GM12878 (cell line): ENCODE data around the gene VPS25. TPM values are rescaled to one million over a fixed set of nuclear protein-coding genes. Genes with fewer than 3 reads are reported as not detected.
A peak's percentile ranks its signal among the peaks of the same experiment; 100 is the strongest.

Experiments used
- ATAC-seq: fragments of 200-7000 bp; cut with Tn5 transposase; 3 replicates; pipeline ENCODE4 v1.9.1; 2020; ENCODE audit warnings: mild to moderate bottlenecking, moderate library complexity
- BruUV-seq: library from RNA; stranded (reverse); fragments of 400-500 nt; replicated peaks from 2 replicates; lab custom pipeline; 2021; lab: Mats Ljungman, UMichigan
- CTCF ChIA-PET: fragments of 300-600 bp; sonication (Branson Sonifier 250); formaldehyde crosslinking; extraction: SDS; loops from one replicate; lab custom pipeline; 2021; ENCODE audit warnings: inconsistent platforms; lab: Yijun Ruan, JAX
- POLR2A ChIA-PET: fragments of 350-600 bp; formaldehyde crosslinking; extraction: SDS; loops from one replicate; lab custom pipeline; 2021; ENCODE audit warnings: inconsistent platforms; lab: Charles Lee
- RAD21 ChIA-PET: fragments of 300-600 bp; sonication (Branson Sonifier 250); formaldehyde crosslinking; loops from one replicate; lab custom pipeline; 2023; ENCODE audit warnings: antibody characterized with exemption; ENCODE audit not compliant: unreplicated experiment; lab: Charles Lee
- SMC1A ChIA-PET: fragments of 300-600 bp; sonication (Branson Sonifier 250); formaldehyde crosslinking; loops from one replicate; lab custom pipeline; 2023; ENCODE audit not compliant: unreplicated experiment, uncharacterized antibody; lab: Charles Lee
- DNase-seq: peaks from one replicate; pipeline ENCODE4 v3.0.0-alpha.2; 2011; ENCODE audit warnings: low read depth, low spot score
- FAIRE-seq: peaks from 3 replicates; lab custom pipeline; 2011; peaks lifted over from hg19 to GRCh38; lab: Jason Lieb, UNC
- H2AFZ ChIP-seq: 2 replicates; pipeline ENCODE4 v1.6.0; 2011; ENCODE audit warnings: low read depth, low read length, control low read depth; ENCODE audit not compliant: control insufficient read depth
- H3K27ac ChIP-seq: 2 replicates; pipeline ENCODE4 v1.5.1; 2011; ENCODE audit warnings: control low read depth; ENCODE audit not compliant: control insufficient read depth, insufficient read depth
- H3K27me3 ChIP-seq, 2 experiments: replicated peaks in 1 of 2; 2 replicates each; pipeline versions ENCODE4 v1.6.0 to v1.6.1; 2011; ENCODE audit warnings: low read length in 1 of 2; ENCODE audit not compliant: control insufficient read depth in 2 of 2, insufficient read depth in 2 of 2
- H3K36me3 ChIP-seq, 2 experiments: 2 replicates each; pipeline ENCODE4 v1.5.1; 2011; ENCODE audit warnings: low read length in 1 of 2; ENCODE audit not compliant: control insufficient read depth in 2 of 2, insufficient read depth in 2 of 2
- H3K4me1 ChIP-seq: 2 replicates; pipeline ENCODE4 v1.6.1; 2011; ENCODE audit warnings: mild to moderate bottlenecking, low read length, moderate library complexity, mixed read lengths; ENCODE audit not compliant: control insufficient read depth, insufficient read depth
- H3K4me2 ChIP-seq: 2 replicates; pipeline ENCODE4 v1.6.0; 2011; ENCODE audit warnings: control low read depth; ENCODE audit not compliant: control insufficient read depth, insufficient read depth
- H3K4me3 ChIP-seq: fragments of 200-600 bp; sonication (generic); 2 replicates; pipeline ENCODE4 v1.5.1; 2016
- H3K79me2 ChIP-seq: 2 replicates; pipeline ENCODE4 v1.6.0; 2011; ENCODE audit warnings: low read length; ENCODE audit not compliant: control insufficient read depth, insufficient read depth
- H3K9ac ChIP-seq: 2 replicates; pipeline ENCODE4 v1.8.0; 2011; ENCODE audit warnings: low read length, control low read depth, mixed read lengths; ENCODE audit not compliant: control insufficient read depth, insufficient read depth
- H3K9me3 ChIP-seq: replicated peaks from 3 replicates; pipeline ENCODE4 v1.5.1; 2011; ENCODE audit warnings: mild to moderate bottlenecking, low read length; ENCODE audit not compliant: control insufficient read depth, insufficient read depth
- H4K20me1 ChIP-seq: 2 replicates; pipeline ENCODE4 v1.6.0; 2011; ENCODE audit not compliant: control insufficient read depth, insufficient read depth
- GABPA ChIP-seq: IDR thresholded peaks from 2 replicates; pipeline ENCODE4 v1.6.1; 2014; ENCODE audit warnings: antibody characterized with exemption, low read depth, mild to moderate bottlenecking, inconsistent platforms
- HDAC2 ChIP-seq: fragments of 200-600 bp; sonication (generic); IDR thresholded peaks from 2 replicates; pipeline ENCODE4 v1.6.1; 2017
- RELB ChIP-seq: fragments of 450-650 bp; IDR thresholded peaks from 2 replicates; pipeline ENCODE4 v1.6.1; 2017; ENCODE audit warnings: low read depth, mild to moderate bottlenecking, moderate library complexity
- SMARCA5 ChIP-seq: fragments of 450-650 bp; IDR thresholded peaks from 2 replicates; pipeline ENCODE4 v1.6.1; 2017; ENCODE audit warnings: mild to moderate bottlenecking
- SREBF1 ChIP-seq: IDR thresholded peaks from 2 replicates; pipeline ENCODE4 v1.6.1; 2012; ENCODE audit warnings: mild to moderate bottlenecking, low read length
- TCF12 ChIP-seq: IDR thresholded peaks from 2 replicates; pipeline ENCODE4 v1.6.1; 2011; ENCODE audit warnings: low read depth, mild to moderate bottlenecking, low read length
- TCF7 ChIP-seq: IDR thresholded peaks from 2 replicates; pipeline ENCODE4 v1.6.1; 2014; ENCODE audit warnings: antibody characterized with exemption, borderline replicate concordance
- ZNF384 ChIP-seq: IDR thresholded peaks from 2 replicates; pipeline ENCODE4 v1.6.1; 2012; ENCODE audit warnings: low read depth, mild to moderate bottlenecking, low read length, improper control_type of control experiment, borderline replicate concordance
- WGBS: methylation state at CpG from one replicate; pipeline ENCODE4 v1.1.6; 2016; ENCODE audit warnings: low lambda C conversion rate; ENCODE audit not compliant: insufficient replicate concordance, insufficient coverage; ENCODE audit errors: missing lambda C conversion rate; 5-methylcytosine and 5-hydroxymethylcytosine counted together
- in situ Hi-C: fragments of 300-500 bp; cut with MboI; formaldehyde crosslinking; loops from 9 replicates; pipeline ENCODE4 v1.14.3; 2018; ENCODE audit warnings: mixed read lengths
- intact Hi-C: fragments of 100-400 bp; cut with micrococcal nuclease; formaldehyde crosslinking; loops from one replicate; pipeline ENCODE4 v1.14.2; 2022; ENCODE audit not compliant: unreplicated experiment
- polyA plus RNA-seq, 11 experiments: library from polyadenylated mRNA; depleted of rRNA in 4 of 11; unstranded in 6 of 11; stranded (reverse) in 5 of 11; fragments of >200 nt; fragmentation: Nextera tagmentation in 4 of 11; fragmentation: Illumina TruSeq in 1 of 11; extraction: Ambion mirVana in 4 of 11; extraction: Trizol in 1 of 11; gene quantifications; 1 replicate in 1 of 11; 2 replicates in 10 of 11; pipeline versions ENCODE4 v1.2.1 to v1.2.3, GENCODE V29; 2011 to 2016; ENCODE audit warnings: inconsistent platforms in 2 of 11, missing spikeins in 2 of 11, low read depth in 1 of 11
- total RNA-seq, 4 experiments: library from RNA; depleted of rRNA in 3 of 4; stranded (reverse); fragments of >200 nt in 3 of 4; fragmentation: Illumina TruSeq in 1 of 4; extraction: Trizol in 1 of 4; gene quantifications; 2 replicates each; pipeline versions ENCODE4 v1.2.1 to v1.2.3, GENCODE V29; 2013 to 2021
- TF ChIP-seq, protein P1 (sequence below): IDR thresholded peaks from 2 replicates; pipeline ENCODE4 v1.6.1; 2012; ENCODE audit warnings: low read length, inconsistent platforms
- TF ChIP-seq, protein P2 (sequence below), 3 experiments: IDR thresholded peaks in 2 of 3; conservative IDR thresholded peaks in 1 of 3; 2 replicates each; pipeline ENCODE4 v1.5.1; 2011; ENCODE audit warnings: low read depth in 3 of 3, low read length in 3 of 3, mild to moderate bottlenecking in 3 of 3, control low read depth in 2 of 3, moderate library complexity in 2 of 3, inconsistent platforms in 1 of 3, mixed read lengths in 1 of 3; ENCODE audit not compliant: control insufficient read depth in 2 of 3, insufficient read depth in 1 of 3; ENCODE audit errors: extremely low read depth in 1 of 3

Gene VPS25
- total and polyA plus RNA-seq, 10 of the 15 experiments (the other 5 are each of a cell fraction or from before 2014, with no cell fraction given) = 92.7 to 185 (median 136) TPM

- no peak for FAIRE-seq
These were observed 24.1 kb downstream of the VPS25 start for GRCh38 chr17:42797067-42798007.

GRCh38 chr17:42798011-42798382 lies 24.7 kb downstream of the VPS25 start:
- H3K4me3 ChIP-seq = peak overlapping the region; percentile 76
- intact Hi-C loops (no loop called here), in situ Hi-C loops (no loop called here)
- H3K27me3 ChIP-seq = no peaks in the 10 kb centered on the region
- H3K9ac ChIP-seq = peak overlapping the region; percentile 81
- no peaks in the 10 kb centered on the region for H3K36me3 ChIP-seq
- ChIA-PET RAD21 (interaction anchor here (1.1 kb wide), 1 partner anchor 200 kb away, joined by 3 read pairs; the partner anchor contains the start of gene RPL27), SMC1A (interaction anchor here (1.1 to 1.7 kb wide), 3 partner anchors 11 to 357 kb away, joined by 3 to 4 read pairs (median 4); no protein-coding TSS in a partner anchor), POLR2A (interaction anchor here (0.6 kb wide), 2 partner anchors 39 to 178 kb away, joined by 3 to 7 read pairs; no protein-coding TSS in a partner anchor), CTCF (interaction anchor here (0.7 to 2.9 kb wide), 7 partner anchors 9 to 200 kb away, joined by 3 to 11 read pairs (median 5); partner anchors contain the start of genes BECN1, RPL27 and VPS25)
- no peaks in the 10 kb centered on the region for H3K9me3 ChIP-seq
- no peak overlapping the region for H3K27ac ChIP-seq
- H3K4me2 ChIP-seq = peak overlapping the region; percentile 82
- peaks cover 10% of the 10 kb centered on the region for H3K4me1 ChIP-seq
- FAIRE-seq (peak; percentile 61), ATAC-seq (no peak), DNase-seq (no peak)
- peaks cover 6% of the 10 kb centered on the region for H3K79me2 ChIP-seq
- H4K20me1 ChIP-seq = no peaks in the 10 kb centered on the region
- no TSS peak for BruUV-seq
- 21% methylated on average over 10 of the region's 10 CpGs for WGBS
- H2AFZ ChIP-seq = peak overlapping the region; percentile 97
- TF ChIP-seq TCF12 (no peak), HDAC2 (no peak), GABPA (no peak), RELB (no peak)
- TF ChIP-seq, protein P1, sequence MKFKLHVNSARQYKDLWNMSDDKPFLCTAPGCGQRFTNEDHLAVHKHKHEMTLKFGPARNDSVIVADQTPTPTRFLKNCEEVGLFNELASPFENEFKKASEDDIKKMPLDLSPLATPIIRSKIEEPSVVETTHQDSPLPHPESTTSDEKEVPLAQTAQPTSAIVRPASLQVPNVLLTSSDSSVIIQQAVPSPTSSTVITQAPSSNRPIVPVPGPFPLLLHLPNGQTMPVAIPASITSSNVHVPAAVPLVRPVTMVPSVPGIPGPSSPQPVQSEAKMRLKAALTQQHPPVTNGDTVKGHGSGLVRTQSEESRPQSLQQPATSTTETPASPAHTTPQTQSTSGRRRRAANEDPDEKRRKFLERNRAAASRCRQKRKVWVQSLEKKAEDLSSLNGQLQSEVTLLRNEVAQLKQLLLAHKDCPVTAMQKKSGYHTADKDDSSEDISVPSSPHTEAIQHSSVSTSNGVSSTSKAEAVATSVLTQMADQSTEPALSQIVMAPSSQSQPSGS = no peak
- TF ChIP-seq, protein P2, sequence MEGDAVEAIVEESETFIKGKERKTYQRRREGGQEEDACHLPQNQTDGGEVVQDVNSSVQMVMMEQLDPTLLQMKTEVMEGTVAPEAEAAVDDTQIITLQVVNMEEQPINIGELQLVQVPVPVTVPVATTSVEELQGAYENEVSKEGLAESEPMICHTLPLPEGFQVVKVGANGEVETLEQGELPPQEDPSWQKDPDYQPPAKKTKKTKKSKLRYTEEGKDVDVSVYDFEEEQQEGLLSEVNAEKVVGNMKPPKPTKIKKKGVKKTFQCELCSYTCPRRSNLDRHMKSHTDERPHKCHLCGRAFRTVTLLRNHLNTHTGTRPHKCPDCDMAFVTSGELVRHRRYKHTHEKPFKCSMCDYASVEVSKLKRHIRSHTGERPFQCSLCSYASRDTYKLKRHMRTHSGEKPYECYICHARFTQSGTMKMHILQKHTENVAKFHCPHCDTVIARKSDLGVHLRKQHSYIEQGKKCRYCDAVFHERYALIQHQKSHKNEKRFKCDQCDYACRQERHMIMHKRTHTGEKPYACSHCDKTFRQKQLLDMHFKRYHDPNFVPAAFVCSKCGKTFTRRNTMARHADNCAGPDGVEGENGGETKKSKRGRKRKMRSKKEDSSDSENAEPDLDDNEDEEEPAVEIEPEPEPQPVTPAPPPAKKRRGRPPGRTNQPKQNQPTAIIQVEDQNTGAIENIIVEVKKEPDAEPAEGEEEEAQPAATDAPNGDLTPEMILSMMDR (IDR thresholded peaks at IDR 0.05 in 2 of 3, conservative IDR thresholded peaks at IDR 0.05 in 1 of 3; ENCODE audit: control insufficient read depth in 2 of 3, extremely low read depth in 1 of 3, insufficient read depth in 1 of 3, low read depth in 3 of 3, low read length in 3 of 3) = no peak

More at GRCh38 chr17:42797067-42798007, 24.1 kb downstream of the VPS25 start:
- ATAC-seq = no peak
- Histone ChIP-seq H3K36me3 (no peaks in the 10 kb centered on the region), H3K4me3 (peak overlapping the region; percentile 76), H2AFZ (no peak overlapping the region), H3K9me3 (no peaks in the 10 kb centered on the region), H3K79me2 (peaks cover 6% of the 10 kb centered on the region), H3K27ac (no peak overlapping the region), H3K4me2 (peak overlapping the region; percentile 82), H3K4me1 (peaks cover 10% of the 10 kb centered on the region), H3K9ac (peak overlapping the region; percentile 81), H3K27me3 (no peaks in the 10 kb centered on the region), H4K20me1 (no peaks in the 10 kb centered on the region)
- CTCF ChIA-PET = interaction anchor here (0.5 to 2.9 kb wide), 8 partner anchors 9 to 362 kb away, joined by 3 to 11 read pairs (median 4); partner anchors contain the start of genes BECN1 and VPS25
- intact Hi-C loops = no loop called here
- TSS peak; percentile 92 for BruUV-seq
- WGBS = 90% methylated on average over 10 of the region's 10 CpGs
- in situ Hi-C loops = no loop called here
- DNase-seq = no peak
- SMC1A ChIA-PET = interaction anchor here (1.3 to 1.7 kb wide), 3 partner anchors 10 to 219 kb away, joined by 3 to 4 read pairs (median 3); no protein-coding TSS in a partner anchor
- TF ChIP-seq SMARCA5 (no peak), TCF7 (no peak), SREBF1 (no peak), ZNF384 (no peak)
- RAD21 ChIA-PET = no interaction called here
- POLR2A ChIA-PET = interaction anchor here (0.6 kb wide), 1 partner anchor 38 kb away, joined by 7 read pairs; no protein-coding TSS in a partner anchor
